Smooth muscle cell (in vitro differentiated cells): ENCODE measurements around the gene IFT43. TPM values are rescaled to one million over a fixed set of nuclear protein-coding genes. Genes with fewer than 3 reads are reported as not detected.

Experiments
- DNase-seq: peaks from one replicate; lab custom pipeline; 2025; ENCODE audit not compliant: unreplicated experiment; lab: John Stamatoyannopoulos, UW
- H2AFZ ChIP-seq: fragments of 200-600 bp; sonication (generic); 2 replicates; pipeline ENCODE4 v1.6.0; 2016; ENCODE audit warnings: antibody characterized with exemption, low read depth, mild to moderate bottlenecking
- H3F3A ChIP-seq: fragments of 200-600 bp; sonication (generic); 2 replicates; pipeline ENCODE4 v1.6.0; 2017; ENCODE audit warnings: antibody characterized with exemption, low read depth
- H3K27ac ChIP-seq: fragments of 200-600 bp; sonication (generic); 2 replicates; pipeline ENCODE4 v1.5.1; 2016; ENCODE audit warnings: low read depth, mild to moderate bottlenecking
- H3K27me3 ChIP-seq: fragments of 200-600 bp; sonication (generic); 2 replicates; pipeline ENCODE4 v1.6.1; 2016; ENCODE audit warnings: low read depth, mild to moderate bottlenecking
- H3K36me3 ChIP-seq: fragments of 200-600 bp; sonication (generic); 2 replicates; pipeline ENCODE4 v1.5.1; 2016; ENCODE audit warnings: low read depth
- H3K4me1 ChIP-seq: fragments of 200-600 bp; sonication (generic); 2 replicates; pipeline ENCODE4 v1.5.1; 2016; ENCODE audit warnings: low read depth
- H3K4me2 ChIP-seq: fragments of 200-600 bp; sonication (generic); 2 replicates; pipeline ENCODE4 v1.6.0; 2016; ENCODE audit warnings: mild to moderate bottlenecking
- H3K4me3 ChIP-seq: fragments of 200-600 bp; sonication (generic); 2 replicates; pipeline ENCODE4 v1.5.1; 2016; ENCODE audit warnings: mild to moderate bottlenecking
- H3K79me2 ChIP-seq: fragments of 200-600 bp; sonication (generic); 2 replicates; pipeline ENCODE4 v1.6.0; 2016; ENCODE audit warnings: low read depth, mild to moderate bottlenecking
- H3K9ac ChIP-seq: fragments of 200-600 bp; sonication (generic); 2 replicates; pipeline ENCODE4 v1.6.0; 2016; ENCODE audit warnings: low read depth
- H3K9me3 ChIP-seq: fragments of 200-600 bp; sonication (generic); replicated peaks from 2 replicates; pipeline ENCODE4 v1.5.1; 2016; ENCODE audit warnings: low read depth
- H4K20me1 ChIP-seq: fragments of 200-600 bp; sonication (generic); 2 replicates; pipeline ENCODE4 v1.6.0; 2016; ENCODE audit warnings: low read depth
- CTCF ChIP-seq: fragments of 200-600 bp; sonication (generic); IDR thresholded peaks from 2 replicates; pipeline ENCODE4 v1.5.1; 2017; ENCODE audit warnings: borderline replicate concordance, mild to moderate bottlenecking, antibody characterized with exemption; ENCODE audit not compliant: insufficient read depth, poor library complexity, severe bottlenecking
- WGBS: methylation state at CpG from one replicate; pipeline ENCODE4 v1.1.7; 2016; ENCODE audit warnings: low lambda C conversion rate; 5-methylcytosine and 5-hydroxymethylcytosine counted together
- polyA plus RNA-seq: library from polyadenylated mRNA; unstranded; fragments of >200 nt; fragmentation: Nextera tagmentation; extraction: Ambion mirVana; gene quantifications from 2 replicates; pipeline ENCODE4 v1.2.1, GENCODE V29; 2016
- total RNA-seq: library from RNA; depleted of rRNA; stranded (reverse); fragments of >200 nt; gene quantifications from 2 replicates; pipeline ENCODE4 v1.2.3, GENCODE V29; 2014

Gene IFT43
- total and polyA plus RNA-seq, 2 experiments from 2014 or later, result 46.9 to 63.0 TPM

- Histone ChIP-seq H3K36me3 (peaks cover 5% of the 10 kb centered on the region), H3K9me3 (no peaks in the 10 kb centered on the region), H3K27ac (no peak overlapping the region), H3K9ac (no peak overlapping the region), H3K4me3 (no peak overlapping the region), H3K79me2 (no peaks in the 10 kb centered on the region), H3F3A (no peaks in the 10 kb centered on the region), H3K4me2 (no peak overlapping the region), H4K20me1 (peaks cover 11% of the 10 kb centered on the region), H3K27me3 (no peaks in the 10 kb centered on the region), H3K4me1 (no peaks in the 10 kb centered on the region), H2AFZ (no peak overlapping the region)
- 63% methylated on average over 3 of the region's 3 CpGs for WGBS
- TF ChIP-seq CTCF, result no peak
- DNase-seq, result no peak
Measured at GRCh38 chr14:76055330-76055729, 69.8 kb downstream of the IFT43 start.

DNA sequence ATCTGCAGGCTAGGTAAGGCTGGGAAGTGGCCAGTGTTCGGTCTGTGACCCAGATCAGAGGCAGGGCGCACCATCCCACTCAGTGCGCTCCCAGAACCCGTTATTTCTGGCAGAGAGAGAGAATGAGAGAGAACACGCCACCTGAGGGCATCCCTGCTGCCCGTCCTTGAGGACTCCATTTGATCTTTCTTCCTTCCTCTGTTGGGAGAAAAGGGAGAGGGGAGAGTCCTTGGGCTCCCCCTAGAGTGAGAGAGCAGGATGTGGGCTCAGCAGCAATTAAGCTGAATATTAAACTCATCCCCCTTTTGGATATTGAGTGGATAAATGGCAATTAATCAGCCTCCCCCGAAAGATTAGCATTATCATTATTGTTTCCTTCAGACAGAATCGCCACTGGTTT lies 70.6 kb downstream of the IFT43 start:
- WGBS, result 93% methylated on average over 8 of the region's 8 CpGs
- Histone ChIP-seq H3K4me1 (no peaks in the 10 kb centered on the region), H3K79me2 (no peaks in the 10 kb centered on the region), H3F3A (no peaks in the 10 kb centered on the region), H2AFZ (no peak overlapping the region), H3K4me3 (no peak overlapping the region), H3K27me3 (no peaks in the 10 kb centered on the region), H3K36me3 (peaks cover 5% of the 10 kb centered on the region), H3K27ac (no peak overlapping the region), H3K4me2 (no peak overlapping the region), H3K9ac (no peak overlapping the region), H4K20me1 (peaks cover 3% of the 10 kb centered on the region), H3K9me3 (no peaks in the 10 kb centered on the region)
- no peak for TF ChIP-seq CTCF
- no peak for DNase-seq

- 83% methylated on average over 11 of the region's 11 CpGs for WGBS
- no peaks in the 10 kb centered on the region for H3K4me1 ChIP-seq
- no peak overlapping the region for H3K9ac ChIP-seq
- no peaks in the 10 kb centered on the region for H3F3A ChIP-seq
- DNase-seq, result no peak
- H3K36me3 ChIP-seq, result peaks cover 5% of the 10 kb centered on the region
- TF ChIP-seq CTCF, result no peak
- H3K4me3 ChIP-seq, result no peak overlapping the region
- no peaks in the 10 kb centered on the region for H3K27me3 ChIP-seq
- H4K20me1 ChIP-seq, result no peaks in the 10 kb centered on the region
- H3K27ac ChIP-seq, result no peak overlapping the region
- no peak overlapping the region for H2AFZ ChIP-seq
- H3K4me2 ChIP-seq, result no peak overlapping the region
- no peaks in the 10 kb centered on the region for H3K9me3 ChIP-seq
- no peaks in the 10 kb centered on the region for H3K79me2 ChIP-seq
Measured at GRCh38 chr14:76057914-76058313, 72.4 kb downstream of the IFT43 start.

GRCh38 chr14:76063327-76063726 lies 77.8 kb downstream of the IFT43 start:
- Histone ChIP-seq H3F3A (no peaks in the 10 kb centered on the region), H3K4me3 (no peak overlapping the region), H3K79me2 (no peaks in the 10 kb centered on the region), H3K4me2 (peak overlapping the region; percentile 13), H3K27ac (peak overlapping the region; percentile 50), H3K4me1 (no peaks in the 10 kb centered on the region), H4K20me1 (no peaks in the 10 kb centered on the region), H3K9me3 (peaks cover 3% of the 10 kb centered on the region), H3K36me3 (peaks cover 5% of the 10 kb centered on the region), H2AFZ (no peak overlapping the region), H3K27me3 (no peaks in the 10 kb centered on the region), H3K9ac (no peak overlapping the region)
- 31% methylated on average over 3 of the region's 3 CpGs for WGBS
- no peak for TF ChIP-seq CTCF
- no peak for DNase-seq
